Amniotic epithelial cell (primary cell): ENCODE measurements around the gene ROCK2.
"Not testable (repeated sequence)": the region's sequence is repeated elsewhere in the genome, so short reads cannot be mapped to it uniquely, and the experiment has no call there.

ENCODE experiments used
- DNase-seq: peaks from one replicate; pipeline ENCODE4 v3.0.0-alpha.2; 2010; ENCODE audit warnings: low read depth

The ROCK2 gene

DNA sequence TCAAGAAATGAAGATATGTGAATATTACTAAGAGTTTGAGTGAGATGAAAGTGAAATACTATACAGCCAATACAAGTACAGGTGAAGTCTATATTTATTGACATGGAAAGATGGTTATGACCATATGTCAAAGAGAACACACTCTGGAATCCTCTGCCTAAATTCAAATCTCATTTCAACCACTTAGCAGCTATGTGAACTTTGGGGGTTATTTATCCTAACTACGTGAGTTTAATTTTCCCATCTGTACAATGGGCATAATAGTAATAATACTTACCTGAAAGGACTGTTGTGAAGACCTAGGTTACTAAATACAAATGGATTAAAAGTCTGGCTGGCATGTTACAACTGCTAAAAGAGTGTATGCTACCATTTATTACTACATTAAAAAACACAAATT lies 79.6 kb downstream of the ROCK2 start:
- no peak for DNase-seq

- no peak for DNase-seq
These were observed 80.4 kb downstream of the ROCK2 start for GRCh38 chr2:11264007-11264406.

DNA sequence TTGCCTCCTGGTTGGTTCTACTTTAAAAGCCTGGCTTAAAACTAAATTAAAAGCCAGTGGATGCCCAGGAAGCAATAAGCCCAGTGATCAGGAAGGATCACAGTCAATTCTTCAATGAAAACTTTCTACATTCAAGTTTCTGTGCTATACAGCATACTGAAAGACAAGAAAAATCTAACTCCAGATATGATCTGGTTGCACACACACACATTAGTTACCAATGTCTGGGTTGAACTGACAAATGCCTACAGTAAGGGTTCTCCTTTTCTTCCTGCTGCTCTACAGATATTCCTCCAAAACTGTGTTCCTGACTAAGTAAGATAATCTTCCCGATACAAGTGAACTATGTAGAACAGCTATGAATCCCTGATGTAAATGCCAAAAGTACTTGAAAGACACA lies 81.3 kb downstream of the ROCK2 start:
- no peak for DNase-seq

GRCh38 chr2:11262438-11262837 lies 82.0 kb downstream of the ROCK2 start:
- not testable (repeated sequence) for DNase-seq

DNA sequence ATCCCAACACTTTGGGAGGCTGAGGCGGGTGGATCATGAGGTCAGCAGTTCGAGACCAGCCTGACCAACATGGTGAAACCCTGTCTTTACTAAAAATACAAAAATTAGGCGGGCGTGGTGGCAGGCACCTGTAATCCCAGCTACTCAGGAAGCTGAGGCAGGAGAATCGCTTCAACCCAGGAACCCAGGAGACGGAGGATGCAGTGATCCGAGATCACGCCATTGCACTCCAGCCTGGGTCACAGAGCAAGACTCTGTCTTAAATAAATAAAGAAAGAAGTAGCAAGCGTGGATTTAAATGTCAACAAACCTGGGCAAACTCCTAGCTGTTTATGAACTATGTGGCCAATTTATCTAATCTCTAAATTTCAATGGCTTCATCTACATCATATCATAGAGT lies 82.9 kb downstream of the ROCK2 start:
- not testable (repeated sequence) for DNase-seq

GRCh38 chr2:11260979-11261378 lies 83.5 kb downstream of the ROCK2 start:
- DNase-seq = no peak

GRCh38 chr2:11257964-11258363 lies 86.5 kb downstream of the ROCK2 start:
- no peak for DNase-seq

DNA sequence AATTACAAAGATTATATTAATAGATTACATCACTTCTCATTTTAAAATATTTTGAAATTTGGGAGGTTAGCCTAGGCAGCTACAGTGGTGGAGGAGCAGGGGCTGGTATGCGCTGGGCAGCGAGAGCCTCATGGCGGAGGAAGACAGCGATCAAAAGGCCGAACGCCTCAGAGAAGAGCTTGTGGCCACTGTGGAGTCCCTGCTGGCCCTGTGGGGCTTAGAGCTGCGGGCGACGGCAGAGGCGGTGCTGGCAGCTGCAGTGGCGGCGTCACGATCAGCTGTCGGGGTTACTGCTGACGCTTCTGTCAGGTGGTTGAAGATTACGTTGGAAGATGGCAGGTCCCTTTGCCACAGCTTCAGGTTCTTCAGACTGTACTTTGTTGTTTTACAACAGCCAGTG lies 87.4 kb downstream of the ROCK2 start:
- DNase-seq = no peak

GRCh38 chr2:11256166-11256565 lies 88.3 kb downstream of the ROCK2 start:
- DNase-seq = no peak

- DNase-seq = peak; percentile 70
These were observed 90.3 kb downstream of the ROCK2 start for GRCh38 chr2:11254100-11254536.

DNA sequence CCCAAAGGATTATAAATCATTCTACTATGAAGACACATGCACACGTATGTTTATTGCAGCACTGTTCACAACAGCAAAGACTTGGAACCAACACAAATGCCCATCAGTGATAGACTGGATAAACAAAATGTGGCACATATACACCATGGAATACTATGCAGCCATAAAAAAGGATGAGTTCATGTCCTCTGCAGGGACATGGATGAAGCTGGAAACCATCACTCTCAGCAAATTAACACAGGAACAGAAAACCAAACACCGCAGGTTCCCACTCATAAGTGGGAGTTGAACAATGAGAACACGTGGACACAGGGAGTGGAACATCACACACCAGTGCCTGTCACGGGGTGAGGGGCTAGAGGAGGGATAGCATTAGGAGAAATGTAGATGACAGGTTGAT lies 92.0 kb downstream of the ROCK2 start:
- DNase-seq = not testable (repeated sequence)

DNA sequence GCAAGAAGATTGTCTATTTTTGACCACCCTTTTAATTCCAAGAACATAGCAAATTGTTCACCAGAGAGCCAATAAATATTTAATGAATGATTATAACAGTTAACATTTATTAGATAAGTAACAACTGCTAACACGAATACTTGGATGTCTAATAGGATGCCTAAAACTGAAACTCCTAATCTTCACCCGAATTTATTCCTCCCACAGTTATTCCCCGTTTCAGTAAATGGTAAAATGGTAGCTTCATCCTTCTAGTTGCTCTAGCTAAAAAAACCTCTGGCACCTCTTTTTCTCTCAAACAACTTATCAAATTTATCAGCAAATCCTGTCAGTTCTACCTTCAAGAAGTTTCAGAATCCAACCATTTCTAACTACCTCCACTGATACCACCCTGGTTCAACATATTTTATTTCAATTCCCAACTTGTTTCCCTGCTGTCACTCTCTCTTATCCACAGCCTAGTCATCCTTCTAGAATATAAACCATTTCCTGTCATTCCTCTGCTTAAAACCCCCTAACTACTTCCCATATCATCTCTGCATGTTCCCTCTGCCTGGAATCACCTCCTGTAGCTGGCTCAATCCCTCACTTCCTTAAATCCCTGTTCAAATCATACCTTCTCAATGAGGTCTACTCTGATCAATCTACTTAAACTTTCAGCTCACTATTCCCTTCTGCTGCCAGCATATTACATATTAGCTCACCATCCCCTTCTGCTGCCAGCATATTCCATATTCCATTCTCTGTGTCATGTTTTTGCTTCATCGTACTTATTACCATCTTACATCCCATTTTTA lies 93.8 kb downstream of the ROCK2 start:
- DNase-seq = no peak

DNA sequence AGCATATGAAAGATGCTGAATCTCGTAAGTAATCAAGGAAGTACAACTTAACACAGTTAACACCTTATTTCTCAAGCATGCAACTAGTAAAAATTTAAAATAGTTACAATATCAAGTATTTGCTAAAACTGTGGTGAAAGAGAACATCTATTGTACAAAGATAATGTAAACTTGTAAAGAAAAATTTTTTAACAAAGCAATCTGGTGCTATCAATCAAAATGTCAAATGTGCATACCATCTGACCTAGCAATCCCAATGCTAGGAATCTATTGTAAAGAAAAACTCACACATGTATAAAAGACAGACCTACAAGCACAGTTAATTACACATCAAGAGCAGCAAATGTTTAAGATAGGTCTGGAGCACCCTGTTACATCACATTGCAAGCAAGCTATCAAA lies 99.1 kb downstream of the ROCK2 start:
- DNase-seq = no peak

GRCh38 chr2:11244091-11244826 lies 100.2 kb downstream of the ROCK2 start:
- no peak for DNase-seq

DNA sequence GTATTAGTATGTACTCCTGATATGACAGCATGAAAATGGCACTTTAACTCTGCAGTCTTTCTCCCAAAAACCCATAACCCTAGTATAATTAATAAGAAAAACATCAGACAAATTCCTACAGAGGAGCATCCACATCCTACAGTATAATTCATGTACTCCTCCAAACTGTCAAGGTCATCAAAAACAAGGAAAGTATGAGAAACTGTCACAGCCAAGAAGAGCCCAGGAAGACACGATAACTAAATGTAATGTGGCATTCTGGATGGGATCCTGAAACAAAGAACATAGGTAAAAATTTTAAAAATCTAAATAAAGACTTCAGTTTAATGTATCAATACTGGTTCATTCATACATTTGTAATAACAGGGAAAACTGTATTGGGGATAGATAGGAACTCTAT lies 100.9 kb downstream of the ROCK2 start:
- no peak for DNase-seq

GRCh38 chr2:11242542-11243174 lies 101.8 kb downstream of the ROCK2 start:
- DNase-seq = no peak

GRCh38 chr2:11241412-11242203 lies 102.8 kb downstream of the ROCK2 start:
- DNase-seq = no peak

DNA sequence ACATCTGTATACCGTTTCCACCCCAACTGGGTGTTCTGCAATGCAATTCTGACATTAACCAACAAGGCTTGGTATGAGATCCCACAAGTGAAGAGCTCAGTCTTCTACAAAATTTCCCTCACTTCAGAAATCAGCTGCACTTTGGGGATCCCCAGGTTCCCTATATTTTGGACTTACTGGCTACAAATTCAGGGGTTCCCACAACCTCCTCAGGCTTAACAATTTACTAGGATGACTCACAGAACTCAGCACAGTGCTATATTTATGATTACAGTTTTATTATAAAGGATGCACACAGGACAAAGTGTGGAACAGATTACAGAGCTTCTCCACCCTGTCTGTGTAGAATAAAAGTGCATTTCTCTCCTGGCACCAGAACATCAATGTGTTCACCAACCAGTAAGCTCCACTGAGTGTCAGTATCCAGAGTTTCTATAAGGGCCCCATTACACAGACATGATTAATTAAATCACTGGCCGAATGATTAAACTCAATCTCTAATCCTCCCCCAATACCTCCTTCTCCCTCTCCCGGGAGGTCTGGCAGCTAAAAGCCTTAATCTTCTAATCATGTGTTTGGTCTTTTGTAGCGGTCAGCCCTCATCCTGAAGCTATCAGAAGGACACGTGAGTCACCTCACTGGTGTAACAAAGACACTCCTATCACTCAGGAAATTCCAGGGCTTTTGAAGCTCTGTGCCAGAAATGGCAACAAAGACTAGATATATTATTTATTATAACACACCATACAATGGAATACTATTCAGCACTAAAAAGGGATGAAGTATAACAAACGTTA lies 104.6 kb downstream of the ROCK2 start:
- DNase-seq = peak; percentile 43

GRCh38 chr2:11239147-11239546 lies 105.3 kb downstream of the ROCK2 start:
- no peak for DNase-seq

GRCh38 chr2:11237122-11237521 lies 107.3 kb downstream of the ROCK2 start:
- no peak for DNase-seq

DNA sequence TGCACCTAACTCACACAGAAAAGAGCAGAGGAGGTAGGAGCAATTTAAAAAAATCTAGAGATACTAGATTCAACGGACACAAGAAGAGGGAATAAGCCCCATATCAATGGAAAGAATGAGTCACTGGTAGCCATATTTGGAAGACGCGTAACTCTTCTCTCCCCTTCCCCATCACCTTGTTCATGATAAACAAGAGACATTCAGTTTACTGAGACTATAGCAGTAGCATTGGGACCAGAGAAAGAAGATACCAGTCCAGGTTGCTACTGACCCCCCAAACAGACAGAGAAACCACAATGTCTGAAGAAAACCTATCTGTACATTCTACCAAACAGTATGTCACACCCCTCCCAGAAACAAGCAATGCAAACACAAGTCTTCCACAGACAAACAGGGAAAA lies 108.1 kb downstream of the ROCK2 start:
- peak; percentile 13 for DNase-seq
